Activated CD8-positive, alpha-beta T cell treated with anti-CD3 and anti-CD28 coated beads for 36 hours (primary cell): ENCODE data around the gene AJAP1. TPM values are rescaled to one million over a fixed set of nuclear protein-coding genes. Genes with fewer than 3 reads are reported as not detected.
"Not testable (repeated sequence)": the region's sequence is repeated elsewhere in the genome, so short reads cannot be mapped to it uniquely, and the experiment has no call there.

Source experiments
- ATAC-seq: fragments of 200-7000 bp; cut with Tn5 transposase; one replicate; pipeline ENCODE4 v1.10.0; 2021; ENCODE audit warnings: mild to moderate bottlenecking, moderate library complexity
- CTCF ChIA-PET: fragments of 350-600 bp; sonication (Branson Sonifier 250); formaldehyde crosslinking; loops from one replicate; lab custom pipeline; 2021; ENCODE audit warnings: antibody characterized with exemption; lab: Charles Lee
- POLR2A ChIA-PET: fragments of 350-600 bp; sonication (Branson Sonifier 250); formaldehyde crosslinking; loops from one replicate; lab custom pipeline; 2021; ENCODE audit warnings: antibody characterized with exemption; lab: Charles Lee
- DNase-seq: peaks from one replicate; pipeline ENCODE4 v3.0.0-alpha.2; 2020
- H3K27ac Mint-ChIP-seq: one replicate; pipeline ENCODE4 v1.8.0; 2021; ENCODE audit warnings: mild to moderate bottlenecking, mixed read lengths
- H3K27me3 Mint-ChIP-seq: one replicate; pipeline ENCODE4 v1.8.0; 2021; ENCODE audit warnings: mixed read lengths
- H3K36me3 Mint-ChIP-seq: one replicate; pipeline ENCODE4 v1.8.0; 2021; ENCODE audit warnings: low read depth, mixed read lengths
- H3K4me1 Mint-ChIP-seq: one replicate; pipeline ENCODE4 v1.8.0; 2021; ENCODE audit warnings: low read depth, mixed read lengths
- H3K4me3 Mint-ChIP-seq: one replicate; pipeline ENCODE4 v1.8.0; 2021; ENCODE audit warnings: mild to moderate bottlenecking, moderate library complexity, mixed read lengths
- H3K9me3 Mint-ChIP-seq: one replicate; pipeline ENCODE4 v1.8.0; 2021; ENCODE audit warnings: mixed read lengths
- intact Hi-C: fragments of 100-400 bp; cut with micrococcal nuclease; formaldehyde crosslinking; loops from one replicate; pipeline ENCODE4 v1.10.0; 2022
- total RNA-seq, 2 experiments: library from RNA; stranded (reverse); gene quantifications; one replicate each; pipeline ENCODE4 v1.2.3, GENCODE V29; 2021
- TF ChIP-seq, protein P1 (sequence below): fragments of 200-600 bp; IDR thresholded peaks from one replicate; pipeline ENCODE4 v1.8.0; 2022; ENCODE audit warnings: antibody characterized with exemption, mild to moderate bottlenecking

The AJAP1 gene
- total RNA-seq, 2 experiments from 2014 or later = 0.65 to 0.78 TPM

DNA sequence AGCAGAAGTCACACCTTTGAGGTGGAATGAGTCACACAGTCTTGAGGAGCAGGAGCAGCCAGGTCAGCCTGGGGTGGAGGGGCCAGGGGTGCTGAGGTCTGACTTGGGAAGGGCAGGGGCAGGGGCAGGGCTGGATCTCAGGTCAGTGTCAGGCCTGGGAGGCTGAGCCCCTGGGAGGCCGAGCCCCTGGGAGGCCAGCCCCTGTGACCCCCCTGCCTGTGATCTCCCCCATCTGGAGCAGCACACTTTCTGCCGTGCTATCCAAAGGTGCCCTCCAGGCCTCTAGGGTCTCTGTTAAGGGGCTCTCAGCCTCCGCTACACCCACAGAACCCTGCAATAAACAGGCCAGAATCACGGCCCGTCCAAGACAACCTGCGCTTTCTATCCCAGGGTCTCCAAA, 36.9 kb upstream of the AJAP1 start:
- Mint-ChIP-seq H3K4me3 (no peak overlapping the region), H3K27ac (no peak overlapping the region), H3K9me3 (no peaks in the 10 kb centered on the region), H3K27me3 (no peaks in the 10 kb centered on the region), H3K4me1 (no peaks in the 10 kb centered on the region), H3K36me3 (no peaks in the 10 kb centered on the region)
- ChIA-PET POLR2A (no interaction called here), CTCF (no interaction called here)
- TF ChIP-seq, protein P1, sequence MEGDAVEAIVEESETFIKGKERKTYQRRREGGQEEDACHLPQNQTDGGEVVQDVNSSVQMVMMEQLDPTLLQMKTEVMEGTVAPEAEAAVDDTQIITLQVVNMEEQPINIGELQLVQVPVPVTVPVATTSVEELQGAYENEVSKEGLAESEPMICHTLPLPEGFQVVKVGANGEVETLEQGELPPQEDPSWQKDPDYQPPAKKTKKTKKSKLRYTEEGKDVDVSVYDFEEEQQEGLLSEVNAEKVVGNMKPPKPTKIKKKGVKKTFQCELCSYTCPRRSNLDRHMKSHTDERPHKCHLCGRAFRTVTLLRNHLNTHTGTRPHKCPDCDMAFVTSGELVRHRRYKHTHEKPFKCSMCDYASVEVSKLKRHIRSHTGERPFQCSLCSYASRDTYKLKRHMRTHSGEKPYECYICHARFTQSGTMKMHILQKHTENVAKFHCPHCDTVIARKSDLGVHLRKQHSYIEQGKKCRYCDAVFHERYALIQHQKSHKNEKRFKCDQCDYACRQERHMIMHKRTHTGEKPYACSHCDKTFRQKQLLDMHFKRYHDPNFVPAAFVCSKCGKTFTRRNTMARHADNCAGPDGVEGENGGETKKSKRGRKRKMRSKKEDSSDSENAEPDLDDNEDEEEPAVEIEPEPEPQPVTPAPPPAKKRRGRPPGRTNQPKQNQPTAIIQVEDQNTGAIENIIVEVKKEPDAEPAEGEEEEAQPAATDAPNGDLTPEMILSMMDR = no peak
- ATAC-seq = no peak
- no peak for DNase-seq
- intact Hi-C loops = no loop called here

DNA sequence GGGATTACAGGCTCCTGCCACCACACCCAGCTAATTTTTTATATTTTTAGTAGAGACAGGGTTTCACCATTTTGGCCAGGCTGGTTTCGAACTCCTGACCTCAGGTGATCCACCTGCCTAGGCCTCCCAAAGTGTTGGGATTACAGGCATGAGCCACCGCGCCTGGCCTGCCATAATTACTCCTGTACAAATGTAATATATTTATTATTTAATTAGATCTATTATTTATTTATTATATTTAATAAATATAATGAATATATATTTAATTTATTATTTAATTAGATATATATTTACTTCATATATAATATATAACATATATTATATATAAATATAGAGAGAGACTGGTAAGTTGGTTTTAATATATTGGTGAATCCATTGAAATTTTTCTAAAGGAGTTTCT, 35.6 kb upstream of the AJAP1 start:
- H3K9me3 Mint-ChIP-seq, H3K4me1 Mint-ChIP-seq, H3K27ac Mint-ChIP-seq, H3K27me3 Mint-ChIP-seq, DNase-seq, H3K36me3 Mint-ChIP-seq, CTCF ChIA-PET, H3K4me3 Mint-ChIP-seq, ATAC-seq, intact Hi-C loops: not testable (repeated sequence)
- POLR2A ChIA-PET = interaction anchor here (0.8 kb wide), 1 partner anchor 802 kb away, joined by 3 read pairs; no protein-coding TSS in a partner anchor

DNA sequence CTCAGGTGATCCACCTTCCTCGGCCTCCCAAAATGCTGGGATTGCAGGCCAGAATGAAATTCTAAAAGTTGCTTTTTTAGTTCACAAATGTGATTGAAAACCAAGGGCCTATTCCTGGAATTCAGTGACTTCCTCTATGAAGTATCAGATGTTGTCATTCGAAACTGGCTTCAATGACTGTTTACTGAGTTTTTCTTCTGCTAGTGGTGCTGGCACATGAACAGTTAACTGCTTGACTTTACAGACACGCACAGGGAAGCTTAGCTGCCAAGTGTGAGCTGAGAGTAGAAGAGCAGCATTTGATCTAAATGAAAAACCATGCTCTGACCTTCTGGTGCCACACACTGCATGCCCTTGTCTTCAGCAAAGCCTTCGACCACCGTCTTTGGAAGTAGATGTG, 32.8 kb upstream of the AJAP1 start:
- intact Hi-C loops = no loop called here
- Mint-ChIP-seq H3K36me3 (no peaks in the 10 kb centered on the region), H3K27me3 (no peaks in the 10 kb centered on the region), H3K4me1 (no peaks in the 10 kb centered on the region), H3K9me3 (no peaks in the 10 kb centered on the region), H3K4me3 (no peak overlapping the region), H3K27ac (no peak overlapping the region)
- ChIA-PET CTCF (no interaction called here), POLR2A (no interaction called here)
- DNase-seq = no peak
- TF ChIP-seq, protein P1 = no peak
- no peak for ATAC-seq

DNA sequence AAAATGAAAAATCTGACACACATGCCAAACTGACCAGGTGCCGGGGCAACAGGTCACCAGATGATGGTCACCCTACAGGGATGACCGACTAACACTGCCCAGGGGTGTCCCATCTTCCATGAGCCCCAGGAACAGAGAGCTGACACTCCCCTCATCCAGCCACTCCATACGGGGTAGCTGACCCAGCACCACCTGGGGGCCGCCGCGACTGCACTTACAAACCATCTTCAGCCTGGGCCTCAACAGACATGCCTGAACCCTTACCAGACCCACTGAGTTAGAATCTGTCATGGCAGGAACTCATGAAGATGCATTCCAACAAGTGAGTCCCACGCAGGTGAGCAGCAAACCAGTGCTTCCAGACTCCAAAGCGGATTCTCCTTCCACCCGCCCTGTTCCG, 31.6 kb upstream of the AJAP1 start:
- CTCF ChIA-PET = no interaction called here
- Mint-ChIP-seq H3K4me3 (no peak overlapping the region), H3K4me1 (no peaks in the 10 kb centered on the region), H3K36me3 (no peaks in the 10 kb centered on the region), H3K27me3 (no peaks in the 10 kb centered on the region), H3K27ac (no peak overlapping the region), H3K9me3 (no peaks in the 10 kb centered on the region)
- intact Hi-C loops = no loop called here
- TF ChIP-seq, protein P1 = no peak
- POLR2A ChIA-PET = no interaction called here
- DNase-seq (no peak), ATAC-seq (no peak)

DNA sequence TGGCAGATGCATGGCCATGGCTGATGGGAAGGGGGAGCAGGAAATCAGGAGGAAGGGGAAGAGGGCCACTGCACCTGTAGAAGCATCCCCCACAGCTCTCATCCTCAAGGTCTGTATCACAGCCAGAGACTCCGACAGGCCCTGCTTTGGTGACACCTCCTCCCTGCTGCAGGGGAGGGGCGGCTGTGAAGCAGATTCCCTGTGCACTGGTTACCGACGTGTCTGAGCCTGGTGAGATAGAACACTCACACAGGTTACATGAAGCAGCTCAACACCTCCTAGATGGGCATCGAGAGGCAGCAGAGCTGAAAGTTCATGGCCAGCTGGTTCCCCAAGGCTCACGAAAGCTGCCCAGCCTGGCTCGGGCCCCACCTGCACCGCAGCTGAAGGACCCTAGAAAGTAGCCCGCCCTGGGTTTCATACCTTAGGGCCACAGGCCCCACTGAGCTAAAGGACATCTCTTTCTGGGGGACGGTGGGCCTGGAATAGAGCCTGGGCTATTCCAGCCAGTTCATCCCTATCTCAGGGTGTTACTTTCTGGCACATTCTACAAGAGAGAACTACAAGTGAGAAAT, 30.2 kb upstream of the AJAP1 start:
- intact Hi-C loops = no loop called here
- no peak overlapping the region for H3K4me3 Mint-ChIP-seq
- no peaks in the 10 kb centered on the region for H3K36me3 Mint-ChIP-seq
- ChIA-PET POLR2A (interaction anchor here (0.6 kb wide), 1 partner anchor 191 kb away, joined by 3 read pairs; no protein-coding TSS in a partner anchor), CTCF (no interaction called here)
- H3K9me3 Mint-ChIP-seq = no peaks in the 10 kb centered on the region
- no peaks in the 10 kb centered on the region for H3K27me3 Mint-ChIP-seq
- DNase-seq (no peak), ATAC-seq (no peak)
- no peak overlapping the region for H3K27ac Mint-ChIP-seq
- H3K4me1 Mint-ChIP-seq = no peaks in the 10 kb centered on the region
- TF ChIP-seq, protein P1 = no peak
